ENCODE measurements around the gene CACNG4.

- TF ChIP-seq, protein P1, sequence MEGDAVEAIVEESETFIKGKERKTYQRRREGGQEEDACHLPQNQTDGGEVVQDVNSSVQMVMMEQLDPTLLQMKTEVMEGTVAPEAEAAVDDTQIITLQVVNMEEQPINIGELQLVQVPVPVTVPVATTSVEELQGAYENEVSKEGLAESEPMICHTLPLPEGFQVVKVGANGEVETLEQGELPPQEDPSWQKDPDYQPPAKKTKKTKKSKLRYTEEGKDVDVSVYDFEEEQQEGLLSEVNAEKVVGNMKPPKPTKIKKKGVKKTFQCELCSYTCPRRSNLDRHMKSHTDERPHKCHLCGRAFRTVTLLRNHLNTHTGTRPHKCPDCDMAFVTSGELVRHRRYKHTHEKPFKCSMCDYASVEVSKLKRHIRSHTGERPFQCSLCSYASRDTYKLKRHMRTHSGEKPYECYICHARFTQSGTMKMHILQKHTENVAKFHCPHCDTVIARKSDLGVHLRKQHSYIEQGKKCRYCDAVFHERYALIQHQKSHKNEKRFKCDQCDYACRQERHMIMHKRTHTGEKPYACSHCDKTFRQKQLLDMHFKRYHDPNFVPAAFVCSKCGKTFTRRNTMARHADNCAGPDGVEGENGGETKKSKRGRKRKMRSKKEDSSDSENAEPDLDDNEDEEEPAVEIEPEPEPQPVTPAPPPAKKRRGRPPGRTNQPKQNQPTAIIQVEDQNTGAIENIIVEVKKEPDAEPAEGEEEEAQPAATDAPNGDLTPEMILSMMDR (IDR thresholded peaks at IDR 0.05; ENCODE audit: borderline replicate concordance, extremely low read depth, low read length, poor library complexity, severe bottlenecking) = no peak
- no peak for TF ChIP-seq EZH2 (IDR thresholded peaks at IDR 0.05; ENCODE audit: borderline replicate concordance, low read depth, low read length, severe bottlenecking)
Measured at GRCh38 chr17:66952031-66952524, 12.4 kb upstream of the CACNG4 start.

Measured in DND-41 (cell line).